SK-N-DZ (cell line): ENCODE results near the gene GRK1.

Source experiments
- DNase-seq: peaks from one replicate; pipeline ENCODE4 v3.0.0-alpha.2; 2015; ENCODE audit warnings: low spot score

The GRK1 gene

GRCh38 chr13:113650275-113650674 lies 16.7 kb upstream of the GRK1 start:
- DNase-seq, result no peak

- DNase-seq, result no peak
These were observed 16.3 kb upstream of the GRK1 start for GRCh38 chr13:113650731-113651148.

GRCh38 chr13:113651511-113652403 lies 15.3 kb upstream of the GRK1 start:
- no peak for DNase-seq

GRCh38 chr13:113652404-113653263 lies 14.4 kb upstream of the GRK1 start:
- DNase-seq, result no peak

DNA sequence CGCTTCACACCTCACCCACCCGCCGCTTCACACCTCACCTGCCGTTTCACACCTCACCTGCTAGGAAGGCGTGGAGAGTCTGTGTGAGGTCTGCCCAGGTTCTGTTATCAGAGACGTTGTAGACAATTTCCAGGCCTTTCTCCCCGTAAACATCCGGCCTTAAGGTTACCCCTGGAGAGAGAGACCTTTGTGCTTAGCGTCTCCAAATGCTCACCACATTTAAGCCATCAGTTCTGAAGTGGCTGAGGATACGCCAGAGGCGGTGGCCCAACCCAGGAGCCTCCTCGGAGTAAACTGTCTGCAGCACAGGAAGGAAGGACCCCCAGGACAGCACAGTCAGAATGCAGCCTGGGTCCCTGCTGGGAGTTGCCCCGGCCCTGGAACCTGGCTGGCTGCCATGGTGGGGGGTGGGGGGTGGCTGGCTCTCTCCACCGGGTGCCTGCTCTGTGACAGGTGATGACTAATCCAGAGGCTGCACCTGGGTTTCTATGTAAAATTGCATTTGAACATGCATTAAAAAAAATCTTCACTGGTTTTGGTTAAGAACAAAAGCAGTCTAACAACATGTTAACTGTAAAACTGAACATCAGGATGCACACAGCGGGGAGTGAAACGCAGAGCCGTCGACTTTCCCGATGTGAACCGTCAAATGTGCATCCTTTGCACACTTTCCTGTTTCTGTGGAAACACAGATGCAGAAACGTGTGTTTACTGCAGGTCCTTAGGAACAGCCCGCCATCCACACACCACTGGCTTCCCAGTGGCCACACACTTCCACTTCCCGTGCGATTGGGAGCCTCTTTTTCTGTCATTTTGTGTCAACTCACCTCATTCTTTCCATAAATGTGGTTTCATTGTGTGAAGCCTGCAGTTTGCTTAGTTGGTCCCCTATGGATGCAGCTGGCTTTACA lies 13.5 kb upstream of the GRK1 start:
- DNase-seq, result no peak

DNA sequence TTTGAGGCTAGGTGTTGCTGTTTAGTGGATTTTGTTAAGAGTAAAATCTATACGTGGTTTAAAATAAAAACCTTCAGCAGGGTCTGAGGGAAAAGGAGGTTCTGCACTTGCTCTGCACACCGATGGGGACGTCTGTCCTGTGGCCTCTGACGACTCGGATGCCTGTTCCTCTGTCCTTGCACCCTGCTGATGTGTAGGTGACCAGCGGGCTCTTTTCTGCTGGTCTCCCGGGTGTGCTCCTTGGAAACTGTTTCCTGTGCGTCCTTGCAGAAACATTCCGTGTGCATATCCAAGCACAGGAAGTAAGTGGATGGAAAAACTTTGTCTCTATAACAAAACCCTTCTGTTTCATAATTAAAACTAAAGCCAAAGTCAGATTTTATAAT lies 12.9 kb upstream of the GRK1 start:
- DNase-seq, result no peak

- DNase-seq, result no peak
These were observed 12.3 kb upstream of the GRK1 start for GRCh38 chr13:113654591-113655345.

- no peak for DNase-seq
These were observed 11.5 kb upstream of the GRK1 start for GRCh38 chr13:113655346-113656002.

- DNase-seq, result no peak
These were observed 10.9 kb upstream of the GRK1 start for GRCh38 chr13:113656003-113656588.

DNA sequence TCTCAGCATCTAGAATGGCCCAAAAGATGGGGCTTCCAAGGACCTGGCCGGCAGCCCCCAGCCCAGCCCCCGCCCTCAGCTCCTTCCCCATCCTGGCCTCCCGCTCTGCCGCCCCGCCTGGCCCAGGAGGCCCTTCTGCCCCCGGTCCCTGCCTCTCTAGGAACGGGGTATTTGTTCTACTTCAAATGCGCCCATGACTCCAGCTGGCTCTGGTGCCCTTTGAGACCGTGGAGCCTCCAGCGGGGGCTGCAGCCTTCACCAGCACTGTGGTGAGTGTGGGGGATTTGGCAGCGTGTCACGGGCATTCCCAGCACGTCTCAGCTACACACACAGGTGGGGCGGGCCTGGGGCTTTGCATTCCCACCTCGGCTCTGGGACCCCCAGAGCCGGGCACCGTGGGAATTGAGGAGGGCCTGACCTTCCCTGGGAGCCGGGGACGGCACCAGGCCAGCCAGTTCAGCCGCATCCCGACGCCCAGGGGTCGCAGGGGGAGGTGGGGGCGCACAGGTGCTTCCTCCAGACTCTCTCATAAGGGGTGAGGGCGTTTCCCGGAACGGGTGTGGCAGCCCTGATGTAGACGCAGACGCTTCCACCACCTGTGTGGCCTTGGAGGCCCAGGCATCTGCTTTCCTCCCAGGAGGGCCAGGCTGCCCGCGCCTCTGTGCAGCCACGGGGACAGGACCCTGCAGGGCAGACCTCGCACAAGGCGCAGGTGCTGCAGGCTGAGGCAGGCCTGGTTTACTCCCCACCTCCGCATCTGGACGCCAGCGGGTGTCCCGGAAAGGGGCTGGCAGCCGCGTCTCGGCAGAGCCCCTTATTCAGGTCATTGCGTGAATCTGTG lies 10.0 kb upstream of the GRK1 start:
- DNase-seq, result no peak

DNA sequence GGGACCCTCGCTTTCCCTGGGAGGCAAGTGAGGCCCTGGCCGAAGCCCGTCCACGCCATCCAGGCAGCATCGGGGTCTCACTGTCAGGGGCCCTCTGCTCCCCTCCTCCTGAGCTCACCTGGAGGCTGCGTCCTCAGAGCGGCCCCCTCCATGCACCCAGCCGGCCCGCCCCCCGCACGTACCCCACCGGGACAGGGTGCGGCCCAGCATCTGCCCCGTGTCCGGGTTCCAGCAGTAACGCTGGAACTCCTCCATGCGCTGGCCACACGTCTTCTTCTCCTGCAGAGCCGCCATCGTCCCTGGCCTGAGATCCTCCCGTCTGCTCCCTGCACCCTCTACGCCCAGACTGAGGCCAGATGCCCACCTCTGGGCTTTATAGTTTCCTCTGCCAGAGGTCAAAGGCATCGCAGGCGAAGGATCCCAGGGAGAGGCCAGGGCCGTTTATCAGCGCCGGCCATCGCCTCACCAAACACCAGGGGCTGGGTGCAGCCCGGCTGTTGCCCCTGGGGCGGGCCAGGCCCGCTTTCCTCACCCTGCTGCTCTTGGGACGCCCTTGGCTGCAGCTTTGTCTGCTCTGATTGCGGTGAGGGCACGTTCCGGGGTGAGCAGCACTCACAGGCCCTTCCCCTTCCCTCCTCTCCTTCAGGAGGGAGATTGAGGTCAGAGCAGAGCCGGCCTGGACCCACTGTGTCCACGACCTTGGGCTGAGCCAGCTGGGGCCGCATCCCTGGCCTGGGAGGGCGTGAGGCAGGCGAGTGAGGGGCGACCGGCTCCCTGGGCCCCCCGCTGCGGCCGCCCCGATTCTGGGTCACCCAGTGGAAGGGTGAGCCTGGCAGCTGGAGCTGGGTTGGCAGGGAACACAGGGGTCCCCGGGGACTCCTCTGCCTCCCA lies 8.9 kb upstream of the GRK1 start, which contains the start of gene ATP4B:
Gene ATP4B (minus strand): TSS at position 348 of the 891 bp plus-strand sequence. CDS start 54 bp downstream, at position 294.
- DNase-seq, result no peak

DNA sequence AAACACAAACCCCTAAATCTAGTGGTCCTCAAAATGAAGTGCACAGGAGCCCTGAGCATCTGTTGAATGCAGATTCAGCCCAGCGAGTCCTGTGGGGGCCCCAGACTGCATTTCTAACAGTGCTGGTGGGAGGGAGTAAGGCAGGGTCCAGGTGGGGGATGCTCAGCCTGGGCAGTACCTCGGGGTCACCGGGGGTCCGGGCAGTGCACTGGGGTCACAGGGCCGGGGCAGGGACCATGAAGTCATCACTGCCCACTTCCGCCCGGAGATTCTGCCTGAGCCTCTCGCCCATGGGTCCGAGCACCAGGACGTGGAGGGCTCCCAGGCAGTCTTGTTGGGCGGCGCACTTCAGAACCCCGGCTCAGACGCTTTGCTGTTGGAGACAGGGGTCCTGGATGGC lies 8.2 kb upstream of the GRK1 start:
- no peak for DNase-seq

GRCh38 chr13:113659337-113659736 lies 7.7 kb upstream of the GRK1 start:
- no peak for DNase-seq

GRCh38 chr13:113660066-113660465 lies 7.0 kb upstream of the GRK1 start:
- DNase-seq, result no peak

DNA sequence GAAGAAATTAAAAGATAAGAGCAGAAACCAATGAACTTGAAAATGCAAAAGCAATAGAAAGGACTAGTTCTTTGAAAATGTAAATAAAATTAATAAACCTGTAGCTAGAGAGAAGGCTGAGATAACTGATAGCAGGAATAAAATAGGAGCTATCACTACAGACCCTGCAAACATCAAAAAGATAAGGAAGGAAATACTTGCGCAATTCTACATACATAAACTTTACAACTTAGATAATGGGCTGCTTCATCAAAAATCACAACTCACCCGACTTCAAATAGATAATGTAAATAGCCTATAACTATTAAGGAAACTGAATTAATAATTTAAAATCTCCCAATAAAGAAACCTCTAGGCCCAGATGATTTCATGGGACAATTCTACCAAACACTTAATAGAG lies 5.5 kb upstream of the GRK1 start:
- no peak for DNase-seq

GRCh38 chr13:113663934-113664333 lies 3.1 kb upstream of the GRK1 start:
- DNase-seq, result no peak

- DNase-seq, result no peak
These were observed 2.0 kb upstream of the GRK1 start for GRCh38 chr13:113664751-113665596.
